Measurements from ENCODE around the gene DBNDD1. TPM values are rescaled to one million over a fixed set of nuclear protein-coding genes. Genes with fewer than 3 reads are reported as not detected.

DBNDD1 gene
- total and polyA plus RNA-seq, 10 of the 15 experiments (the other 5 are each of a cell fraction or from before 2014, with no cell fraction given), result 0.06 to 4.6 (median 0.55) TPM

DNA sequence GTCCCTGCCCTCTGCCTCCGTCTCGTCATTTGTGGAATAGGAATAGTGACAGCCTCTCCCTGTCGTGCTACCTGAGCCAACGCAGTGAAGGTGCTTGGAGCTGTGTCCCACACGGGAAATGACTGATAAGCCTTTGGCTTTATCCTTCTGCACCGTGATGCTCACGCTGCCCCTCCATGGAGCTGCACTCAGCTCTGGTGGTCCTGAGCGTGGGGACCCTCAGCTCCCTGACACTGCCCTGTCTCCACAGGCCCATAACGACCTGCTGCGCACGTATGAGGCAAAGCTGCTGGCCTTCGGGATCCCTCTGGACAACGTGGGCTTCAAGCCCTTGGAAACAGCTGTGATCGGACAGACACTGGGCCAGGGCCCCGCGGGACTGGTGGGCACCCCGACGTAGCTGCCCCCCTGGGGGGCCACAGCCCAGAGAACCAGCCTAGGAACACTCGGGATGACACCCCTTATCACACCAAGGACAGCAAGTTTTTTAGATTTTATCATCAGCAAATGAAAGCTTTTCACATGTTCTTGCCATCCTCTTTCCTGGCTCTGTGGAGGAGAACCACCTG, 23.8 kb upstream of the DBNDD1 start:
- Histone ChIP-seq H3K4me2 (ENCODE audit: control insufficient read depth, insufficient read depth) (no peak overlapping the region), H3K36me3 (ENCODE audit: control insufficient read depth in 2 of 2, insufficient read depth in 2 of 2, low read length in 1 of 2) (no peaks in the 10 kb centered on the region), H3K79me2 (ENCODE audit: control insufficient read depth, insufficient read depth, low read length) (no peaks in the 10 kb centered on the region), H3K27ac (ENCODE audit: control insufficient read depth, insufficient read depth) (no peak overlapping the region), H2AFZ (ENCODE audit: control insufficient read depth, low read depth, low read length) (no peak overlapping the region), H3K9me3 (replicated peaks; ENCODE audit: control insufficient read depth, insufficient read depth, low read length) (no peaks in the 10 kb centered on the region), H3K4me1 (ENCODE audit: control insufficient read depth, insufficient read depth, low read length) (no peaks in the 10 kb centered on the region), H4K20me1 (ENCODE audit: control insufficient read depth, insufficient read depth) (no peaks in the 10 kb centered on the region), H3K4me3 (no peak overlapping the region), H3K27me3 (replicated peaks in 1 of 2; ENCODE audit: control insufficient read depth in 2 of 2, insufficient read depth in 2 of 2, low read length in 1 of 2) (peaks cover 0 to 3% of the 10 kb centered on the region in 2 experiments; a peak in 1 of 4 replicates), H3K9ac (ENCODE audit: control insufficient read depth, insufficient read depth, low read length) (no peak overlapping the region)
- RAD21 ChIA-PET (ENCODE audit: unreplicated experiment), result no interaction called here
- CTCF ChIA-PET, result no interaction called here
- WGBS (ENCODE audit: insufficient coverage, insufficient replicate concordance, low lambda C conversion rate, missing lambda C conversion rate), result 42% methylated on average over 19 of the region's 19 CpGs
- ATAC-seq (no peak), DNase-seq (ENCODE audit: low read depth, low spot score) (no peak), FAIRE-seq (no peak)
- TF ChIP-seq BCL3 (IDR thresholded peaks at IDR 0.05; ENCODE audit: borderline replicate concordance, insufficient read depth, low read depth, low read length, poor library complexity, severe bottlenecking) (no peak), SMAD1 (IDR thresholded peaks at IDR 0.05; ENCODE audit: low read depth, partially characterized antibody) (no peak), NFXL1 (IDR thresholded peaks at IDR 0.05; ENCODE audit: borderline replicate concordance) (no peak)
- SMC1A ChIA-PET (ENCODE audit: uncharacterized antibody, unreplicated experiment), result no interaction called here
- no TSS peak for BruUV-seq (replicated peaks)
- intact Hi-C loops (cut with micrococcal nuclease; ENCODE audit: unreplicated experiment), result no loop called here
- POLR2A ChIA-PET, result no interaction called here
- in situ Hi-C loops (cut with MboI), result loop anchor here (5.0 kb wide), 1 partner anchor 34 kb away; the partner anchor contains the start of gene PRDM7

DNA sequence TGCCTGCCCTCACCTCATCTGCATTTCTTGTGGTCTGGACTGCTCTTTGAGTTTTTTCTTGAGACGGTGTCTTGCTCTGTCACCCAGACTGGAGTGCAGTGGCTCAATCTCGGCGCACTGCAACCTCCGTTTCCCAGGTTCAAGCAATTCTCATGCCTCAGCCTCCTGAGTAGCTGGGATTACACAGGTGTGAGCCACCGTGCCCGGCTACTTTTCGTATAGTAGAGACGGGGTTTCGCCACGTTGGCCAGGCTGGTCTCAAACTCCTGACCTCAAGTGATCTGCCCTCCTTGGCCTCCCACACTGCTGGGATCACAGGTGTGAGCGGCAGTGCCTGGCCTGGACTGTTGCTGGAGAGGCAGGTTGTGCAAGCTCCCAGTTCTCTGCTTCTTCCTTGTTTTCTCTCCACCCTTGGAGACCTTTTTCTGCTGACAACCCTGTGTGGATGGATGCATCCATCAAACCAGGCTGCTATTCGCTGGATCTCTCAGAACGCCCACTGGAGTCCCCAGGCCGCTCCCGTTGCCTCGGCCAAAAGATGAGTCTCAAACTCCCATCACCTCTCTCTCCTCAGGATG, 22.7 kb upstream of the DBNDD1 start:
- no TSS peak for BruUV-seq (replicated peaks)
- Histone ChIP-seq H3K9me3 (replicated peaks; ENCODE audit: control insufficient read depth, insufficient read depth, low read length) (no peaks in the 10 kb centered on the region), H3K4me2 (ENCODE audit: control insufficient read depth, insufficient read depth) (no peak overlapping the region), H3K9ac (ENCODE audit: control insufficient read depth, insufficient read depth, low read length) (no peak overlapping the region), H2AFZ (ENCODE audit: control insufficient read depth, low read depth, low read length) (no peak overlapping the region), H4K20me1 (ENCODE audit: control insufficient read depth, insufficient read depth) (no peaks in the 10 kb centered on the region), H3K27me3 (replicated peaks in 1 of 2; ENCODE audit: control insufficient read depth in 2 of 2, insufficient read depth in 2 of 2, low read length in 1 of 2) (peaks cover 0 to 3% of the 10 kb centered on the region in 2 experiments; a peak in 1 of 4 replicates), H3K79me2 (ENCODE audit: control insufficient read depth, insufficient read depth, low read length) (no peaks in the 10 kb centered on the region), H3K36me3 (ENCODE audit: control insufficient read depth in 2 of 2, insufficient read depth in 2 of 2, low read length in 1 of 2) (no peaks in the 10 kb centered on the region), H3K27ac (ENCODE audit: control insufficient read depth, insufficient read depth) (no peak overlapping the region), H3K4me3 (no peak overlapping the region), H3K4me1 (ENCODE audit: control insufficient read depth, insufficient read depth, low read length) (no peaks in the 10 kb centered on the region)
- no peak for TF ChIP-seq NKRF (conservative IDR thresholded peaks at IDR 0.05)
- TF ChIP-seq TAF1 (IDR thresholded peaks at IDR 0.05; ENCODE audit: borderline replicate concordance, low read depth, low read length), result no peak
- no peak for FAIRE-seq
- no peak for ATAC-seq
- ChIA-PET RAD21 (ENCODE audit: unreplicated experiment) (no interaction called here), CTCF (no interaction called here), POLR2A (no interaction called here), SMC1A (ENCODE audit: uncharacterized antibody, unreplicated experiment) (no interaction called here)
- WGBS (ENCODE audit: insufficient coverage, insufficient replicate concordance, low lambda C conversion rate, missing lambda C conversion rate), result 65% methylated on average over 15 of the region's 16 CpGs
- intact Hi-C loops (cut with micrococcal nuclease; ENCODE audit: unreplicated experiment) (no loop called here), in situ Hi-C loops (cut with MboI) (loop anchor here (5.0 kb wide), 1 partner anchor 35 kb away; the partner anchor contains the start of gene PRDM7)
- no peak for DNase-seq (ENCODE audit: low read depth, low spot score)
